ENCODE results near the gene PRF1. TPM values are rescaled to one million over a fixed set of nuclear protein-coding genes. Genes with fewer than 3 reads are reported as not detected.

The PRF1 gene
- total and polyA plus RNA-seq, 2 of the 13 experiments (the other 11 are each of a cell fraction or from before 2014, with no cell fraction given): 1.00 to 1.4 TPM

DNA sequence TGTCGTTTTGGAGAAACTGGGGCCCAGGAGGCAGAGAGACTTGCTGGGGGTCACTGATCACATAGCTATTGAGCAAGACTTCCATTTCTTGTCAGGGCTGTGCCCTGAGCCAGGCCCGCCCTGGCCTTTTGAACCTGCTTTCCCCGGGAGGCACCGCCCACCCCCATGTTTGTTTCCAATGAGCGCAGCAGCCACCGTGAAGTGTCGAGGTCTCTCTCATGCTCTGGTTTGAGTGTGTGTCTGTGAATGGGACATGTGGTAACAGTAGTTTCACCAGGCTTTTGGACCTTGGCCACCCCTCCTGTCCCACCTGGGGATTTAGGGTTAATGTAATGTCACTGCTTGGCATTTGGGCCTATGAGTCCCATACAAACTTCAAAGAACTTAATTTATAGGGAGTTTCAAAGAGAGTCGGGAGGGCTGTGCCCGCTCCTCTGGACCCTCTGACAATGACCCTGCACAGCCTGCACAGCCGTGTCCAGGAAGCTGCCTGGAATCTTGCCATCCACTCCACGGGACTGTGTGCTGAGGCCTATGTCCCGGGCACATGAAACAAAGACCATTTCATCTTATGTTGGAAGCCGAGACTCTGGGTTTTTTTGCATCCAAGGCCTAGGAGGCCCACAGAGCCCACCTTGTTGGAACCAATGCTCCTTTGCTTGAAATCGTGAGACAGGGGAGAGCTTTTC lies 6.3 kb downstream of the PRF1 start (continued):
- TF ChIP-seq ZNF878 (CRISPR knock-in tag; IDR thresholded peaks at IDR 0.05) (no peak), KLF16 (CRISPR knock-in tag; IDR thresholded peaks at IDR 0.05) (no peak), ZFP82 (CRISPR knock-in tag; IDR thresholded peaks at IDR 0.05; ENCODE audit: borderline replicate concordance) (no peak), CEBPZ (IDR thresholded peaks at IDR 0.05; ENCODE audit: low read length) (no peak), NCOA2 (CRISPR knock-in tag; IDR thresholded peaks at IDR 0.05) (no peak), MAFK (conservative IDR thresholded peaks at IDR 0.05 in 1 of 2, IDR thresholded peaks at IDR 0.05 in 1 of 2; ENCODE audit: low read length in 2 of 2) (no peak)
- TF ChIP-seq, protein P1, sequence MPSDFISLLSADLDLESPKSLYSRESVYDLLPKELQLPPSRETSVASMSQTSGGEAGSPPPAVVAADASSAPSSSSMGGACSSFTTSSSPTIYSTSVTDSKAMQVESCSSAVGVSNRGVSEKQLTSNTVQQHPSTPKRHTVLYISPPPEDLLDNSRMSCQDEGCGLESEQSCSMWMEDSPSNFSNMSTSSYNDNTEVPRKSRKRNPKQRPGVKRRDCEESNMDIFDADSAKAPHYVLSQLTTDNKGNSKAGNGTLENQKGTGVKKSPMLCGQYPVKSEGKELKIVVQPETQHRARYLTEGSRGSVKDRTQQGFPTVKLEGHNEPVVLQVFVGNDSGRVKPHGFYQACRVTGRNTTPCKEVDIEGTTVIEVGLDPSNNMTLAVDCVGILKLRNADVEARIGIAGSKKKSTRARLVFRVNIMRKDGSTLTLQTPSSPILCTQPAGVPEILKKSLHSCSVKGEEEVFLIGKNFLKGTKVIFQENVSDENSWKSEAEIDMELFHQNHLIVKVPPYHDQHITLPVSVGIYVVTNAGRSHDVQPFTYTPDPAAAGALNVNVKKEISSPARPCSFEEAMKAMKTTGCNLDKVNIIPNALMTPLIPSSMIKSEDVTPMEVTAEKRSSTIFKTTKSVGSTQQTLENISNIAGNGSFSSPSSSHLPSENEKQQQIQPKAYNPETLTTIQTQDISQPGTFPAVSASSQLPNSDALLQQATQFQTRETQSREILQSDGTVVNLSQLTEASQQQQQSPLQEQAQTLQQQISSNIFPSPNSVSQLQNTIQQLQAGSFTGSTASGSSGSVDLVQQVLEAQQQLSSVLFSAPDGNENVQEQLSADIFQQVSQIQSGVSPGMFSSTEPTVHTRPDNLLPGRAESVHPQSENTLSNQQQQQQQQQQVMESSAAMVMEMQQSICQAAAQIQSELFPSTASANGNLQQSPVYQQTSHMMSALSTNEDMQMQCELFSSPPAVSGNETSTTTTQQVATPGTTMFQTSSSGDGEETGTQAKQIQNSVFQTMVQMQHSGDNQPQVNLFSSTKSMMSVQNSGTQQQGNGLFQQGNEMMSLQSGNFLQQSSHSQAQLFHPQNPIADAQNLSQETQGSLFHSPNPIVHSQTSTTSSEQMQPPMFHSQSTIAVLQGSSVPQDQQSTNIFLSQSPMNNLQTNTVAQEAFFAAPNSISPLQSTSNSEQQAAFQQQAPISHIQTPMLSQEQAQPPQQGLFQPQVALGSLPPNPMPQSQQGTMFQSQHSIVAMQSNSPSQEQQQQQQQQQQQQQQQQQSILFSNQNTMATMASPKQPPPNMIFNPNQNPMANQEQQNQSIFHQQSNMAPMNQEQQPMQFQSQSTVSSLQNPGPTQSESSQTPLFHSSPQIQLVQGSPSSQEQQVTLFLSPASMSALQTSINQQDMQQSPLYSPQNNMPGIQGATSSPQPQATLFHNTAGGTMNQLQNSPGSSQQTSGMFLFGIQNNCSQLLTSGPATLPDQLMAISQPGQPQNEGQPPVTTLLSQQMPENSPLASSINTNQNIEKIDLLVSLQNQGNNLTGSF (CRISPR knock-in tag; IDR thresholded peaks at IDR 0.05): no peak
- TF ChIP-seq, protein P2, sequence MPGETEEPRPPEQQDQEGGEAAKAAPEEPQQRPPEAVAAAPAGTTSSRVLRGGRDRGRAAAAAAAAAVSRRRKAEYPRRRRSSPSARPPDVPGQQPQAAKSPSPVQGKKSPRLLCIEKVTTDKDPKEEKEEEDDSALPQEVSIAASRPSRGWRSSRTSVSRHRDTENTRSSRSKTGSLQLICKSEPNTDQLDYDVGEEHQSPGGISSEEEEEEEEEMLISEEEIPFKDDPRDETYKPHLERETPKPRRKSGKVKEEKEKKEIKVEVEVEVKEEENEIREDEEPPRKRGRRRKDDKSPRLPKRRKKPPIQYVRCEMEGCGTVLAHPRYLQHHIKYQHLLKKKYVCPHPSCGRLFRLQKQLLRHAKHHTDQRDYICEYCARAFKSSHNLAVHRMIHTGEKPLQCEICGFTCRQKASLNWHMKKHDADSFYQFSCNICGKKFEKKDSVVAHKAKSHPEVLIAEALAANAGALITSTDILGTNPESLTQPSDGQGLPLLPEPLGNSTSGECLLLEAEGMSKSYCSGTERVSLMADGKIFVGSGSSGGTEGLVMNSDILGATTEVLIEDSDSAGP (CRISPR knock-in tag; IDR thresholded peaks at IDR 0.05; ENCODE audit: borderline replicate concordance): no peak; the same call in 1 of the 2 replicates
- TF ChIP-seq, protein P3, sequence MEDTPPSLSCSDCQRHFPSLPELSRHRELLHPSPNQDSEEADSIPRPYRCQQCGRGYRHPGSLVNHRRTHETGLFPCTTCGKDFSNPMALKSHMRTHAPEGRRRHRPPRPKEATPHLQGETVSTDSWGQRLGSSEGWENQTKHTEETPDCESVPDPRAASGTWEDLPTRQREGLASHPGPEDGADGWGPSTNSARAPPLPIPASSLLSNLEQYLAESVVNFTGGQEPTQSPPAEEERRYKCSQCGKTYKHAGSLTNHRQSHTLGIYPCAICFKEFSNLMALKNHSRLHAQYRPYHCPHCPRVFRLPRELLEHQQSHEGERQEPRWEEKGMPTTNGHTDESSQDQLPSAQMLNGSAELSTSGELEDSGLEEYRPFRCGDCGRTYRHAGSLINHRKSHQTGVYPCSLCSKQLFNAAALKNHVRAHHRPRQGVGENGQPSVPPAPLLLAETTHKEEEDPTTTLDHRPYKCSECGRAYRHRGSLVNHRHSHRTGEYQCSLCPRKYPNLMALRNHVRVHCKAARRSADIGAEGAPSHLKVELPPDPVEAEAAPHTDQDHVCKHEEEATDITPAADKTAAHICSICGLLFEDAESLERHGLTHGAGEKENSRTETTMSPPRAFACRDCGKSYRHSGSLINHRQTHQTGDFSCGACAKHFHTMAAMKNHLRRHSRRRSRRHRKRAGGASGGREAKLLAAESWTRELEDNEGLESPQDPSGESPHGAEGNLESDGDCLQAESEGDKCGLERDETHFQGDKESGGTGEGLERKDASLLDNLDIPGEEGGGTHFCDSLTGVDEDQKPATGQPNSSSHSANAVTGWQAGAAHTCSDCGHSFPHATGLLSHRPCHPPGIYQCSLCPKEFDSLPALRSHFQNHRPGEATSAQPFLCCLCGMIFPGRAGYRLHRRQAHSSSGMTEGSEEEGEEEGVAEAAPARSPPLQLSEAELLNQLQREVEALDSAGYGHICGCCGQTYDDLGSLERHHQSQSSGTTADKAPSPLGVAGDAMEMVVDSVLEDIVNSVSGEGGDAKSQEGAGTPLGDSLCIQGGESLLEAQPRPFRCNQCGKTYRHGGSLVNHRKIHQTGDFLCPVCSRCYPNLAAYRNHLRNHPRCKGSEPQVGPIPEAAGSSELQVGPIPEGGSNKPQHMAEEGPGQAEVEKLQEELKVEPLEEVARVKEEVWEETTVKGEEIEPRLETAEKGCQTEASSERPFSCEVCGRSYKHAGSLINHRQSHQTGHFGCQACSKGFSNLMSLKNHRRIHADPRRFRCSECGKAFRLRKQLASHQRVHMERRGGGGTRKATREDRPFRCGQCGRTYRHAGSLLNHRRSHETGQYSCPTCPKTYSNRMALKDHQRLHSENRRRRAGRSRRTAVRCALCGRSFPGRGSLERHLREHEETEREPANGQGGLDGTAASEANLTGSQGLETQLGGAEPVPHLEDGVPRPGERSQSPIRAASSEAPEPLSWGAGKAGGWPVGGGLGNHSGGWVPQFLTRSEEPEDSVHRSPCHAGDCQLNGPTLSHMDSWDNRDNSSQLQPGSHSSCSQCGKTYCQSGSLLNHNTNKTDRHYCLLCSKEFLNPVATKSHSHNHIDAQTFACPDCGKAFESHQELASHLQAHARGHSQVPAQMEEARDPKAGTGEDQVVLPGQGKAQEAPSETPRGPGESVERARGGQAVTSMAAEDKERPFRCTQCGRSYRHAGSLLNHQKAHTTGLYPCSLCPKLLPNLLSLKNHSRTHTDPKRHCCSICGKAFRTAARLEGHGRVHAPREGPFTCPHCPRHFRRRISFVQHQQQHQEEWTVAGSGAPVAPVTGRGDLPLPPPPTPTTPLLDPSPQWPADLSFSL (CRISPR knock-in tag; IDR thresholded peaks at IDR 0.05): no peak
